ENCODE measurements around the gene HS6ST3.

DNA sequence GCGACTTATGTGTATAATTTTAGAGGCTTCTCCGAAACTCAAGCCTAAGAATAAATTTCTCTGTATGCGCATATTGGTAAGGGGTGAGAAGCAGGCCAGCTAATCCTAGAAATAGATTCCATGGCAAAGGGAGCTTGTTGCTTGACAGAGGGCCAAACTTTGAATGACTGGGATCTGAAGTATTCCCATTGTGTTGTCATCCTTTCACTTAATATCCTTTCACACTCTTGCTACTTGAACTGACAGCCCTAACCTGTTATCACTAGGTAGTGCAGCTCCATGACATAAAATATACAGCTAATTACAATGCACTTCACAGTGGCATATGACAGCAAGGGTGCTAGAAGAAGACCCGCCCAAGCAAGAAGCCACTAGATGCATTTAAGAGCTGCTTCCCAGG is 594.6 kb downstream of the HS6ST3 start:
- TF ChIP-seq, protein P1, sequence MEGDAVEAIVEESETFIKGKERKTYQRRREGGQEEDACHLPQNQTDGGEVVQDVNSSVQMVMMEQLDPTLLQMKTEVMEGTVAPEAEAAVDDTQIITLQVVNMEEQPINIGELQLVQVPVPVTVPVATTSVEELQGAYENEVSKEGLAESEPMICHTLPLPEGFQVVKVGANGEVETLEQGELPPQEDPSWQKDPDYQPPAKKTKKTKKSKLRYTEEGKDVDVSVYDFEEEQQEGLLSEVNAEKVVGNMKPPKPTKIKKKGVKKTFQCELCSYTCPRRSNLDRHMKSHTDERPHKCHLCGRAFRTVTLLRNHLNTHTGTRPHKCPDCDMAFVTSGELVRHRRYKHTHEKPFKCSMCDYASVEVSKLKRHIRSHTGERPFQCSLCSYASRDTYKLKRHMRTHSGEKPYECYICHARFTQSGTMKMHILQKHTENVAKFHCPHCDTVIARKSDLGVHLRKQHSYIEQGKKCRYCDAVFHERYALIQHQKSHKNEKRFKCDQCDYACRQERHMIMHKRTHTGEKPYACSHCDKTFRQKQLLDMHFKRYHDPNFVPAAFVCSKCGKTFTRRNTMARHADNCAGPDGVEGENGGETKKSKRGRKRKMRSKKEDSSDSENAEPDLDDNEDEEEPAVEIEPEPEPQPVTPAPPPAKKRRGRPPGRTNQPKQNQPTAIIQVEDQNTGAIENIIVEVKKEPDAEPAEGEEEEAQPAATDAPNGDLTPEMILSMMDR (IDR thresholded peaks at IDR 0.05): no peak
- TF ChIP-seq POLR2A (IDR thresholded peaks at IDR 0.05): no peak
- no peak for TF ChIP-seq EP300 (IDR thresholded peaks at IDR 0.05; ENCODE audit: low read depth)

All from transverse colon (tissue), 3 donors.